Measurements from ENCODE around the gene UST.

DNA sequence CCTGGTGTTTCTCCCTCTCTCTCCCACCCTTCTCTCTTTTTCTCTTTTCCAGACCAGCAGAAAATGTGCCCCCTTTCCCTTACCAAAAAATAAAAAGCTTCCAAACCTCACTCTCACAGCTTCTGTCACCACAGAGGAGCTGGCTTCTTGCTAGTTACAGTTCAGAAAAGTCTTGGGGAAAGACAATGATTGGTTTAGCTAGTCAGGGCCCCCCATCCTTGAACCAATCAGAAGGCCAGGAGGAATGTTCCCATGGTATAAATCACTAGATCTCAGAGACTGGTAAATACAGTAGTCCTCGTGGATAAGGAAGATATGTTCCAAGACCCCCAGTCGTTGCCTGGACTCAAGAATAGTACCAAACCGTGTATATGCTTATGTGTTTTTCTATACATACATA, 339.5 kb downstream of the UST start:
- TF ChIP-seq POLR2A (IDR thresholded peaks at IDR 0.05; ENCODE audit: low read depth, low read length) (no peak), POLR2AphosphoS5 (IDR thresholded peaks at IDR 0.05; ENCODE audit: low read depth, low read length) (no peak), PAX5 (IDR thresholded peaks at IDR 0.05; ENCODE audit: insufficient read depth, low read length, severe bottlenecking) (no peak), TAF1 (IDR thresholded peaks at IDR 0.05; ENCODE audit: low read depth, low read length) (no peak)

Data from GM12891 (cell line).